ENCODE data around the gene AMOT.

AMOT gene

GRCh38 chrX:112735147-112735546 is 105.5 kb downstream of the AMOT start:
- no peak overlapping the region for H3K27ac ChIP-seq
- no peaks in the 10 kb centered on the region for H3K36me3 ChIP-seq
- H3K4me3 ChIP-seq: no peak overlapping the region
- peaks cover 0 to 2% (median 0%) of the 10 kb centered on the region in 3 donors for H3K9me3 ChIP-seq
- no peaks in the 10 kb centered on the region for H3K4me1 ChIP-seq
- intact Hi-C loops (cut with DNase I; ENCODE audit: low total_unique reads): no loop called here
- no peak for TF ChIP-seq CTCF (IDR thresholded peaks at IDR 0.05)
- no peaks in the 10 kb centered on the region for H3K27me3 ChIP-seq
- no peak for DNase-seq

GRCh38 chrX:112734290-112734689 is 106.3 kb downstream of the AMOT start:
- H3K4me1 ChIP-seq: no peaks in the 10 kb centered on the region
- peak; percentile 20 to 42 for DNase-seq
- H3K36me3 ChIP-seq: no peaks in the 10 kb centered on the region
- H3K9me3 ChIP-seq: peaks cover 0 to 2% (median 0%) of the 10 kb centered on the region in 3 donors
- no peaks in the 10 kb centered on the region for H3K27me3 ChIP-seq
- H3K27ac ChIP-seq: no peak overlapping the region
- H3K4me3 ChIP-seq: no peak overlapping the region
- no peak for TF ChIP-seq CTCF (IDR thresholded peaks at IDR 0.05)
- intact Hi-C loops (cut with DNase I; ENCODE audit: low total_unique reads): no loop called here

GRCh38 chrX:112731793-112732192 is 108.8 kb downstream of the AMOT start:
- no peak overlapping the region for H3K4me3 ChIP-seq
- H3K4me1 ChIP-seq: no peaks in the 10 kb centered on the region
- no peak overlapping the region for H3K27ac ChIP-seq
- no peaks in the 10 kb centered on the region for H3K36me3 ChIP-seq
- intact Hi-C loops (cut with DNase I; ENCODE audit: low total_unique reads): no loop called here
- H3K9me3 ChIP-seq: peaks cover 0 to 2% (median 0%) of the 10 kb centered on the region in 3 donors
- no peaks in the 10 kb centered on the region for H3K27me3 ChIP-seq
- no peak for DNase-seq
- TF ChIP-seq CTCF (IDR thresholded peaks at IDR 0.05): no peak
